ENCODE results near the gene PSD2.
A peak's percentile ranks its signal among the peaks of the same experiment; 100 is the strongest.

PSD2 gene

GRCh38 chr5:139764886-139765408 is 30.7 kb upstream of the PSD2 start:
- Histone ChIP-seq H3K9ac (ENCODE audit: low read length in 2 of 2) (no peak overlapping the region), H3K9me3 (ENCODE audit: control insufficient read depth in 2 of 2, low read length in 2 of 2) (no peaks in the 10 kb centered on the region), H3K4me3 (ENCODE audit: low read length in 2 of 2) (no peak overlapping the region), H3K27ac (ENCODE audit: low read length) (no peak overlapping the region), H3K4me1 (ENCODE audit: control insufficient read depth, insufficient read depth, low read length) (peaks cover 12% of the 10 kb centered on the region), H3K36me3 (ENCODE audit: control insufficient read depth in 2 of 2, insufficient read depth in 2 of 2, low read length in 2 of 2) (no peaks in the 10 kb centered on the region), H3K27me3 (ENCODE audit: control insufficient read depth in 1 of 2, insufficient read depth in 2 of 2, low read length in 2 of 2) (peaks cover 22 to 30% of the 10 kb centered on the region in 2 donors)

GRCh38 chr5:139765409-139766217 is 30.0 kb upstream of the PSD2 start:
- H3K4me1 ChIP-seq (ENCODE audit: control insufficient read depth, insufficient read depth, low read length): peaks cover 12% of the 10 kb centered on the region
- H3K27ac ChIP-seq (ENCODE audit: low read length): no peak overlapping the region
- H3K9me3 ChIP-seq (ENCODE audit: control insufficient read depth in 2 of 2, low read length in 2 of 2): no peaks in the 10 kb centered on the region
- H3K4me3 ChIP-seq (ENCODE audit: low read length in 2 of 2): peak overlapping the region; percentile 43 to 77
- H3K27me3 ChIP-seq (ENCODE audit: control insufficient read depth in 1 of 2, insufficient read depth in 2 of 2, low read length in 2 of 2): peaks cover 21 to 30% of the 10 kb centered on the region in 2 donors
- peak overlapping the region; percentile 21 to 57 for H3K9ac ChIP-seq (ENCODE audit: low read length in 2 of 2)
- H3K36me3 ChIP-seq (ENCODE audit: control insufficient read depth in 2 of 2, insufficient read depth in 2 of 2, low read length in 2 of 2): no peaks in the 10 kb centered on the region

- H3K27me3 ChIP-seq (ENCODE audit: control insufficient read depth in 1 of 2, insufficient read depth in 2 of 2, low read length in 2 of 2): peaks cover 21 to 23% of the 10 kb centered on the region in 2 donors
- H3K36me3 ChIP-seq (ENCODE audit: control insufficient read depth in 2 of 2, insufficient read depth in 2 of 2, low read length in 2 of 2): no peaks in the 10 kb centered on the region
- no peak overlapping the region for H3K27ac ChIP-seq (ENCODE audit: low read length)
- no peaks in the 10 kb centered on the region for H3K9me3 ChIP-seq (ENCODE audit: control insufficient read depth in 2 of 2, low read length in 2 of 2)
- H3K4me3 ChIP-seq (ENCODE audit: low read length in 2 of 2): no peak overlapping the region
- H3K4me1 ChIP-seq (ENCODE audit: control insufficient read depth, insufficient read depth, low read length): peaks cover 12% of the 10 kb centered on the region
- H3K9ac ChIP-seq (ENCODE audit: low read length in 2 of 2): no peak overlapping the region
These were observed 27.6 kb upstream of the PSD2 start for GRCh38 chr5:139767960-139768359.

- H3K9ac ChIP-seq (ENCODE audit: low read length in 2 of 2): no peak overlapping the region
- H3K4me1 ChIP-seq (ENCODE audit: control insufficient read depth, insufficient read depth, low read length): peaks cover 12% of the 10 kb centered on the region
- peaks cover 13 to 15% of the 10 kb centered on the region in 2 donors for H3K27me3 ChIP-seq (ENCODE audit: control insufficient read depth in 1 of 2, insufficient read depth in 2 of 2, low read length in 2 of 2)
- no peaks in the 10 kb centered on the region for H3K36me3 ChIP-seq (ENCODE audit: control insufficient read depth in 2 of 2, insufficient read depth in 2 of 2, low read length in 2 of 2)
- no peaks in the 10 kb centered on the region for H3K9me3 ChIP-seq (ENCODE audit: control insufficient read depth in 2 of 2, low read length in 2 of 2)
- H3K4me3 ChIP-seq (ENCODE audit: low read length in 2 of 2): no peak overlapping the region
- H3K27ac ChIP-seq (ENCODE audit: low read length): no peak overlapping the region
These were observed 26.7 kb upstream of the PSD2 start for GRCh38 chr5:139768807-139769465.

GRCh38 chr5:139769477-139769876 is 26.1 kb upstream of the PSD2 start:
- Histone ChIP-seq H3K4me1 (ENCODE audit: control insufficient read depth, insufficient read depth, low read length) (peaks cover 10% of the 10 kb centered on the region), H3K27ac (ENCODE audit: low read length) (no peak overlapping the region), H3K9me3 (ENCODE audit: control insufficient read depth in 2 of 2, low read length in 2 of 2) (no peaks in the 10 kb centered on the region)

GRCh38 chr5:139770722-139771121 is 24.9 kb upstream of the PSD2 start:
- Histone ChIP-seq H3K27ac (ENCODE audit: low read length) (no peak overlapping the region), H3K9me3 (ENCODE audit: control insufficient read depth in 2 of 2, low read length in 2 of 2) (no peaks in the 10 kb centered on the region), H3K36me3 (ENCODE audit: control insufficient read depth in 2 of 2, insufficient read depth in 2 of 2, low read length in 2 of 2) (no peaks in the 10 kb centered on the region), H3K9ac (ENCODE audit: low read length in 2 of 2) (no peak overlapping the region), H3K27me3 (ENCODE audit: control insufficient read depth in 1 of 2, insufficient read depth in 2 of 2, low read length in 2 of 2) (peaks cover 0 to 3% of the 10 kb centered on the region in 2 donors), H3K4me3 (ENCODE audit: low read length in 2 of 2) (no peak overlapping the region), H3K4me1 (ENCODE audit: control insufficient read depth, insufficient read depth, low read length) (peaks cover 9% of the 10 kb centered on the region)

More at GRCh38 chr5:139769477-139769876, 26.1 kb upstream of the PSD2 start:
- Histone ChIP-seq H3K36me3 (ENCODE audit: control insufficient read depth in 2 of 2, insufficient read depth in 2 of 2, low read length in 2 of 2) (no peaks in the 10 kb centered on the region), H3K9ac (ENCODE audit: low read length in 2 of 2) (no peak overlapping the region), H3K4me3 (ENCODE audit: low read length in 2 of 2) (no peak overlapping the region), H3K27me3 (ENCODE audit: control insufficient read depth in 1 of 2, insufficient read depth in 2 of 2, low read length in 2 of 2) (peaks cover 9% of the 10 kb centered on the region in 2 donors)

- no peak overlapping the region for H3K9ac ChIP-seq (ENCODE audit: low read length in 2 of 2)
- peaks cover 5% of the 10 kb centered on the region for H3K4me1 ChIP-seq (ENCODE audit: control insufficient read depth, insufficient read depth, low read length)
- peaks cover 0 to 3% of the 10 kb centered on the region in 2 donors for H3K27me3 ChIP-seq (ENCODE audit: control insufficient read depth in 1 of 2, insufficient read depth in 2 of 2, low read length in 2 of 2)
- no peak overlapping the region for H3K27ac ChIP-seq (ENCODE audit: low read length)
- H3K4me3 ChIP-seq (ENCODE audit: low read length in 2 of 2): no peak overlapping the region
- no peaks in the 10 kb centered on the region for H3K9me3 ChIP-seq (ENCODE audit: control insufficient read depth in 2 of 2, low read length in 2 of 2)
- no peaks in the 10 kb centered on the region for H3K36me3 ChIP-seq (ENCODE audit: control insufficient read depth in 2 of 2, insufficient read depth in 2 of 2, low read length in 2 of 2)
These were observed 23.4 kb upstream of the PSD2 start for GRCh38 chr5:139772089-139772791.

GRCh38 chr5:139772927-139773690 is 22.5 kb upstream of the PSD2 start:
- Histone ChIP-seq H3K4me3 (ENCODE audit: low read length in 2 of 2) (no peak overlapping the region), H3K9me3 (ENCODE audit: control insufficient read depth in 2 of 2, low read length in 2 of 2) (no peaks in the 10 kb centered on the region), H3K4me1 (ENCODE audit: control insufficient read depth, insufficient read depth, low read length) (peaks cover 5% of the 10 kb centered on the region), H3K36me3 (ENCODE audit: control insufficient read depth in 2 of 2, insufficient read depth in 2 of 2, low read length in 2 of 2) (no peaks in the 10 kb centered on the region), H3K27ac (ENCODE audit: low read length) (no peak overlapping the region), H3K27me3 (ENCODE audit: control insufficient read depth in 1 of 2, insufficient read depth in 2 of 2, low read length in 2 of 2) (peaks cover 0 to 3% of the 10 kb centered on the region in 2 donors), H3K9ac (ENCODE audit: low read length in 2 of 2) (no peak overlapping the region)

GRCh38 chr5:139774980-139775661 is 20.5 kb upstream of the PSD2 start:
- Histone ChIP-seq H3K4me1 (ENCODE audit: control insufficient read depth, insufficient read depth, low read length) (peaks cover 5% of the 10 kb centered on the region), H3K9ac (ENCODE audit: low read length in 2 of 2) (no peak overlapping the region), H3K27ac (ENCODE audit: low read length) (no peak overlapping the region), H3K36me3 (ENCODE audit: control insufficient read depth in 2 of 2, insufficient read depth in 2 of 2, low read length in 2 of 2) (no peaks in the 10 kb centered on the region), H3K4me3 (ENCODE audit: low read length in 2 of 2) (no peak overlapping the region), H3K27me3 (ENCODE audit: control insufficient read depth in 1 of 2, insufficient read depth in 2 of 2, low read length in 2 of 2) (peaks cover 0 to 3% of the 10 kb centered on the region in 2 donors), H3K9me3 (ENCODE audit: control insufficient read depth in 2 of 2, low read length in 2 of 2) (no peaks in the 10 kb centered on the region)

Data from stomach smooth muscle (tissue), 2 donors.